Dermis blood vessel endothelial cell (primary cell): ENCODE results near the gene TMEM183A. TPM values are rescaled to one million over a fixed set of nuclear protein-coding genes. Genes with fewer than 3 reads are reported as not detected.
"Not testable (repeated sequence)": the region's sequence is repeated elsewhere in the genome, so short reads cannot be mapped to it uniquely, and the experiment has no call there.

Source experiments
- DNase-seq: peaks from one replicate; pipeline ENCODE4 v3.0.0; 2010
- total RNA-seq: library from RNA; depleted of rRNA; stranded (reverse); fragments of >200 nt; gene quantifications from 2 replicates; pipeline ENCODE4 v1.2.3, GENCODE V29; 2014

TMEM183A gene
- 95.8 and 124 TPM in 2 replicates for total RNA-seq

- peak; percentile 99 for DNase-seq
Observed at GRCh38 chr1:203006948-203007871, at the start of gene TMEM183A. Gene TMEM183A (plus strand): TSS chr1:203007374. CDS start chr1:203007466, 92 bp downstream.

- peak; percentile 91 for DNase-seq
Observed at GRCh38 chr1:202957733-202958543, 49.2 kb upstream of the TMEM183A start, which contains the start of gene ADIPOR1. Gene ADIPOR1 (minus strand): TSS chr1:202958312. CDS start chr1:202951070, 7,242 bp downstream.

- peak; percentile 11 for DNase-seq
Observed at GRCh38 chr1:202958544-202959275, 48.5 kb upstream of the TMEM183A start.

GRCh38 chr1:202959276-202959620, 47.9 kb upstream of the TMEM183A start:
- DNase-seq = no peak

- no peak for DNase-seq
Observed at GRCh38 chr1:202961220-202961880, 45.8 kb upstream of the TMEM183A start.

- peak; percentile 25 for DNase-seq
Observed at GRCh38 chr1:202964791-202965410, 42.3 kb upstream of the TMEM183A start.

- no peak for DNase-seq
Observed at GRCh38 chr1:202965422-202965821, 41.8 kb upstream of the TMEM183A start.

- peak; percentile 62 for DNase-seq
Observed at GRCh38 chr1:202966006-202966898, 40.9 kb upstream of the TMEM183A start.

- DNase-seq = peak; percentile 60
Observed at GRCh38 chr1:202967684-202968281, 39.4 kb upstream of the TMEM183A start.

- DNase-seq = no peak
Observed at GRCh38 chr1:202968351-202968750, 38.8 kb upstream of the TMEM183A start.

GRCh38 chr1:202968895-202969295, 38.3 kb upstream of the TMEM183A start:
- peak; percentile 76 for DNase-seq

- no peak for DNase-seq
Observed at GRCh38 chr1:202972046-202972445, 35.1 kb upstream of the TMEM183A start.

GRCh38 chr1:202974856-202975255, 32.3 kb upstream of the TMEM183A start:
- no peak for DNase-seq

- no peak for DNase-seq
Observed at GRCh38 chr1:202976633-202977032, 30.5 kb upstream of the TMEM183A start.

- no peak for DNase-seq
Observed at GRCh38 chr1:202979459-202979858, 27.7 kb upstream of the TMEM183A start.

GRCh38 chr1:202981939-202982338, 25.2 kb upstream of the TMEM183A start:
- no peak for DNase-seq

- DNase-seq = no peak
Observed at GRCh38 chr1:202982715-202983430, 24.3 kb upstream of the TMEM183A start.

- not testable (repeated sequence) for DNase-seq
Observed at GRCh38 chr1:202986120-202986519, 21.1 kb upstream of the TMEM183A start.

- no peak for DNase-seq
Observed at GRCh38 chr1:202987255-202987654, 19.9 kb upstream of the TMEM183A start.
